ENCODE data around the gene KMT2C. TPM values are rescaled to one million over a fixed set of nuclear protein-coding genes. Genes with fewer than 3 reads are reported as not detected.
"Not testable (repeated sequence)": the region's sequence is repeated elsewhere in the genome, so short reads cannot be mapped to it uniquely, and the experiment has no call there.

The KMT2C gene
- total RNA-seq, 1 donor from 2014 or later: 59.5 TPM

DNA sequence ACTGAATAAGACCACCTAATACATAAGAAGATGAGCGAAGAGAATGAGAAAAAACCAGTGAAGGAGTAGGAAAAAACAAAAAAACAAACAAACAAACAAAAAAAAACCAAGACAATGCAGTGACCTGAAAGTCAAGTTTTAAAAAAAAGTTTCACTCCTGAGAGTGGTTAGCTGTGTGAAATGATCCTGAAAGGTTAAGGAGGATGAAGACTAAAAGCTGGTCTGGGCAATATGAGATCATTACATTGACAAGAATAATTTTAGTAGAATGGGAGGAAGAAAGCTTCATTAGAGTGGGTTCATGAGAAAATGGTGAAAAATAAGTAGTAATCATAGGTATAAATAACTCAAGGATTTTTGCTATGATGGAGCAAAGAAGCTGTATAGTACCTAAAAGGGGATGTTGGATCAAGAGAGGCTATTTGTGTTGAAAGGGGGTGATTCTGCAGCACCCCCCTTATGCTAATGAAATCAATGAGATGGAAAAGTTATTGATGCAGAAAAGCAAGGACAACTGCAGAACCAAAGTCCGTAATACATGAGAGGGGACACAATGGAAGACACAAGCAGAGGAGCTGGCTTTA lies 80.2 kb downstream of the KMT2C start:
- peaks cover 4% of the 10 kb centered on the region for H3K9me3 Mint-ChIP-seq
- DNase-seq (ENCODE audit: low spot score): no peak
- H3K36me3 Mint-ChIP-seq (ENCODE audit: low read depth): peaks cover 36% of the 10 kb centered on the region
- no peak overlapping the region for H3K27ac Mint-ChIP-seq
- H3K4me1 Mint-ChIP-seq (ENCODE audit: low read depth): peaks cover 7% of the 10 kb centered on the region
- no peak overlapping the region for H3K4me3 Mint-ChIP-seq
- H3K27me3 Mint-ChIP-seq (ENCODE audit: insufficient read depth): no peaks in the 10 kb centered on the region
- intact Hi-C loops (cut with micrococcal nuclease): no loop called here

DNA sequence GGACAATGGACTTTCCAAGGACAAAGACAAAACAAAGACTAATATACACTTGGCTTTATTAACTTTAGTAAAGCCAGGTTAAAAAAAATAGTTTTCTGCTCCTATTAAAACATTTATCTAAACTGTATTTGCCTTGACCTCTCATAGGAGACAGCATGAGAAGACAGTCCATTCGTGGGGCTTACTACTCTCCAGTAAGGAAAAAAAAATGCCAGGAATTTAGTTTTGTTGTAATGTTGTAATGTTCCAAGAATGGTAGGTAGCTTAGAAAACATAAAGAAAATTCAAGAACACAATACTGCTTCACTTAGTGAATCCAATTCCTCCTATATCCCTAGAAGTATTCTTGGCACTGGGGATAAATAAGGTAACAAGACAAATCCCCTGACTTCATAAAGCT lies 81.7 kb downstream of the KMT2C start:
- peaks cover 4% of the 10 kb centered on the region for H3K9me3 Mint-ChIP-seq
- H3K27ac Mint-ChIP-seq: no peak overlapping the region
- H3K4me1 Mint-ChIP-seq (ENCODE audit: low read depth): peaks cover 7% of the 10 kb centered on the region
- intact Hi-C loops (cut with micrococcal nuclease): no loop called here
- H3K36me3 Mint-ChIP-seq (ENCODE audit: low read depth): peaks cover 42% of the 10 kb centered on the region
- no peak for DNase-seq (ENCODE audit: low spot score)
- H3K27me3 Mint-ChIP-seq (ENCODE audit: insufficient read depth): no peaks in the 10 kb centered on the region
- H3K4me3 Mint-ChIP-seq: no peak overlapping the region

GRCh38 chr7:152353281-152353680 lies 82.5 kb downstream of the KMT2C start:
- H3K27ac Mint-ChIP-seq; H3K27me3 Mint-ChIP-seq (ENCODE audit: insufficient read depth); H3K4me3 Mint-ChIP-seq; H3K9me3 Mint-ChIP-seq; DNase-seq (ENCODE audit: low spot score); H3K4me1 Mint-ChIP-seq (ENCODE audit: low read depth); intact Hi-C loops (cut with micrococcal nuclease): not testable (repeated sequence)
- peaks cover 49% of the 10 kb centered on the region for H3K36me3 Mint-ChIP-seq (ENCODE audit: low read depth)

- H3K27ac Mint-ChIP-seq; H3K4me1 Mint-ChIP-seq (ENCODE audit: low read depth); intact Hi-C loops (cut with micrococcal nuclease); H3K27me3 Mint-ChIP-seq (ENCODE audit: insufficient read depth); H3K4me3 Mint-ChIP-seq; DNase-seq (ENCODE audit: low spot score): not testable (repeated sequence)
- peaks cover 57% of the 10 kb centered on the region for H3K36me3 Mint-ChIP-seq (ENCODE audit: low read depth)
- H3K9me3 Mint-ChIP-seq: peaks cover 12% of the 10 kb centered on the region
These were observed 84.1 kb downstream of the KMT2C start for GRCh38 chr7:152351747-152352146.

GRCh38 chr7:152351168-152351567 lies 84.6 kb downstream of the KMT2C start:
- DNase-seq (ENCODE audit: low spot score): no peak
- no peaks in the 10 kb centered on the region for H3K27me3 Mint-ChIP-seq (ENCODE audit: insufficient read depth)
- no peak overlapping the region for H3K27ac Mint-ChIP-seq
- peaks cover 59% of the 10 kb centered on the region for H3K36me3 Mint-ChIP-seq (ENCODE audit: low read depth)
- intact Hi-C loops (cut with micrococcal nuclease): no loop called here
- peaks cover 12% of the 10 kb centered on the region for H3K9me3 Mint-ChIP-seq
- H3K4me1 Mint-ChIP-seq (ENCODE audit: low read depth): peaks cover 7% of the 10 kb centered on the region
- no peak overlapping the region for H3K4me3 Mint-ChIP-seq

GRCh38 chr7:152347888-152348287 lies 87.9 kb downstream of the KMT2C start:
- Mint-ChIP-seq H3K4me1 (ENCODE audit: low read depth) (peaks cover 15% of the 10 kb centered on the region), H3K36me3 (ENCODE audit: low read depth) (peaks cover 40% of the 10 kb centered on the region), H3K27me3 (ENCODE audit: insufficient read depth) (no peaks in the 10 kb centered on the region), H3K27ac (no peak overlapping the region), H3K4me3 (no peak overlapping the region), H3K9me3 (peaks cover 12% of the 10 kb centered on the region)
- intact Hi-C loops (cut with micrococcal nuclease): no loop called here
- DNase-seq (ENCODE audit: low spot score): no peak

DNA sequence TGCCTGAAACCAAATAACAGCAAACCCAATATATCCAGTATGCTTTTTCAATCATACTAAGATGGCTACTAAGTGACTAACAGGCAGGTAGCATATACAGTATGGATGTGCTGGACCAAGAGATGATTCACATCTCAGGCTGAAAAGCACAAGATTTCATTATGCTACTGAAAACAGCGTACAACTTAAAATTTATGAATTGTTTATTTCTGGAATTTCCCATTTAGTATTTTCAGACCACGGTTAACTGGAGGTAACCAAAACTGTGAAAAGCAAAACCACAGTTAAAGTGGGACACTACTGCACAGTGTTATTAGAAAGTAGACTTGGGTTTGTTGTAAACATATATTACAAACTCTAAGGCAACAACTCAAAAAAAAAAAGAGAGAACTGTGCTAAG lies 91.5 kb downstream of the KMT2C start:
- peaks cover 19% of the 10 kb centered on the region for H3K36me3 Mint-ChIP-seq (ENCODE audit: low read depth)
- peak overlapping the region; percentile 34 for H3K27ac Mint-ChIP-seq
- no peak overlapping the region for H3K4me3 Mint-ChIP-seq

GRCh38 chr7:152342796-152343195 lies 93.0 kb downstream of the KMT2C start:
- Mint-ChIP-seq H3K27ac (no peak overlapping the region), H3K4me3 (no peak overlapping the region), H3K27me3 (ENCODE audit: insufficient read depth) (no peaks in the 10 kb centered on the region), H3K4me1 (ENCODE audit: low read depth) (peaks cover 15% of the 10 kb centered on the region), H3K36me3 (ENCODE audit: low read depth) (peaks cover 8% of the 10 kb centered on the region), H3K9me3 (peaks cover under 1% of the 10 kb centered on the region)
- intact Hi-C loops (cut with micrococcal nuclease): no loop called here
- no peak for DNase-seq (ENCODE audit: low spot score)

More for the DNA sequence above, 91.5 kb downstream of the KMT2C start:
- intact Hi-C loops (cut with micrococcal nuclease): no loop called here
- H3K9me3 Mint-ChIP-seq: peaks cover 8% of the 10 kb centered on the region
- DNase-seq (ENCODE audit: low spot score): no peak
- H3K4me1 Mint-ChIP-seq (ENCODE audit: low read depth): peaks cover 15% of the 10 kb centered on the region
- H3K27me3 Mint-ChIP-seq (ENCODE audit: insufficient read depth): no peaks in the 10 kb centered on the region

DNA sequence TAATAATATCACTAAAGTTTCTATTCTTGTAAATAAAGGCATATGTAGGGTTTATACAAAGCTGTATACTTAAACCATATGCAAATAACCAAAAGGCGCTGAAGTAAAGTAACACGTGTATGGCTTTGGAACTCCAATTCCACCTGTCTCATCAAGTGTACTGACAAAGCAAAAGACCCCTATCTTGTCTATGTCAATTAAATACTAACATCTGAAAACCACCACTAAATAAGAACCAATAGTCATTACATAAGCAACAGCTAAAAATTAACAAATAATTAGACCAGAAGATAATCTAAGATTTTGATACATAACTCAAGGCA lies 93.9 kb downstream of the KMT2C start:
- Mint-ChIP-seq H3K27me3 (ENCODE audit: insufficient read depth) (no peaks in the 10 kb centered on the region), H3K9me3 (no peaks in the 10 kb centered on the region), H3K4me1 (ENCODE audit: low read depth) (peaks cover 22% of the 10 kb centered on the region), H3K4me3 (no peak overlapping the region), H3K36me3 (ENCODE audit: low read depth) (peaks cover 3% of the 10 kb centered on the region), H3K27ac (no peak overlapping the region)
- intact Hi-C loops (cut with micrococcal nuclease): no loop called here
- DNase-seq (ENCODE audit: low spot score): no peak

GRCh38 chr7:152341039-152341913 lies 94.5 kb downstream of the KMT2C start:
- peaks cover 28% of the 10 kb centered on the region for H3K4me1 Mint-ChIP-seq (ENCODE audit: low read depth)
- H3K27me3 Mint-ChIP-seq (ENCODE audit: insufficient read depth): no peaks in the 10 kb centered on the region
- intact Hi-C loops (cut with micrococcal nuclease): no loop called here
- H3K27ac Mint-ChIP-seq: no peak overlapping the region
- H3K36me3 Mint-ChIP-seq (ENCODE audit: low read depth): no peaks in the 10 kb centered on the region
- no peak for DNase-seq (ENCODE audit: low spot score)
- no peak overlapping the region for H3K4me3 Mint-ChIP-seq
- no peaks in the 10 kb centered on the region for H3K9me3 Mint-ChIP-seq

DNA sequence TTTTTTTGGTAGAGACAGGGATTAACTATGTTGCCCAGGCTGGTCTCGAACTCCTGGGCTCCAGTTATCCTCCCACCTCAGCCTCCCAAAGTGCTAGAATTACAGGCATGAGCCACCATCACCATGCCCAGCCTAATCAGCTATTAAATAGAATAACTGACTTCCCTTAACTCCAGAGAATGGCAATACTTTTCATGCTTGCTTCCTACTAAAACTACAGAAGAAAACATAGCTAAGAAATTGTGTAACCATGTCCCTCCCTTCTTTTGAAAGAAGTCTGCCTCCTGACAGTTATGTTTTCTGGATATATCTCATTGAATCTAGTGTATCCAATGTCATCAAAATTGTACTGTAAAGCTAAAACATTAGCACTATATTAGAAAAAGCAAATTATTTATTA lies 95.6 kb downstream of the KMT2C start:
- Mint-ChIP-seq H3K27ac (no peak overlapping the region), H3K36me3 (ENCODE audit: low read depth) (no peaks in the 10 kb centered on the region), H3K9me3 (no peaks in the 10 kb centered on the region), H3K4me3 (no peak overlapping the region), H3K4me1 (ENCODE audit: low read depth) (peaks cover 38% of the 10 kb centered on the region), H3K27me3 (ENCODE audit: insufficient read depth) (no peaks in the 10 kb centered on the region)
- no peak for DNase-seq (ENCODE audit: low spot score)
- intact Hi-C loops (cut with micrococcal nuclease): no loop called here

DNA sequence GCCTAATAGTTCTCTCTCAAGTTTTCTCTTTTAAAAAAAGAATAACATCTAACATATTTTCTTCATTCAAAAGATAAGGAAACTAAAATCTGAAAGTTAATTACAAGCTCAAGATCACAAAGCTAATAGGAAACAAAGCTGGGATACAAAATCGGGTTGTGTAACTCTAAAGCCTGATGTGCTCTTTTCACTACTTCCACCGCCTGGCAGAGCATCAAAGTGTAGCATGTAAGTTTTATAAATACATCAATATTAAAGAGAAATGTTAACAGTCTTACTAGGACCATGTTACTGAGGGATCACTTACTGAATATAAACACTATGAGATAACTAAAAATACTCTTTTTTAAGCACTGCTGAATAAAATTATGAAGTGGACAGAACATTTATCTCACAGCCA lies 97.2 kb downstream of the KMT2C start:
- Mint-ChIP-seq H3K4me1 (ENCODE audit: low read depth) (peaks cover 28% of the 10 kb centered on the region), H3K27ac (no peak overlapping the region), H3K27me3 (ENCODE audit: insufficient read depth) (no peaks in the 10 kb centered on the region), H3K36me3 (ENCODE audit: low read depth) (no peaks in the 10 kb centered on the region), H3K9me3 (no peaks in the 10 kb centered on the region), H3K4me3 (no peak overlapping the region)
- intact Hi-C loops (cut with micrococcal nuclease): no loop called here
- DNase-seq (ENCODE audit: low spot score): no peak

DNA sequence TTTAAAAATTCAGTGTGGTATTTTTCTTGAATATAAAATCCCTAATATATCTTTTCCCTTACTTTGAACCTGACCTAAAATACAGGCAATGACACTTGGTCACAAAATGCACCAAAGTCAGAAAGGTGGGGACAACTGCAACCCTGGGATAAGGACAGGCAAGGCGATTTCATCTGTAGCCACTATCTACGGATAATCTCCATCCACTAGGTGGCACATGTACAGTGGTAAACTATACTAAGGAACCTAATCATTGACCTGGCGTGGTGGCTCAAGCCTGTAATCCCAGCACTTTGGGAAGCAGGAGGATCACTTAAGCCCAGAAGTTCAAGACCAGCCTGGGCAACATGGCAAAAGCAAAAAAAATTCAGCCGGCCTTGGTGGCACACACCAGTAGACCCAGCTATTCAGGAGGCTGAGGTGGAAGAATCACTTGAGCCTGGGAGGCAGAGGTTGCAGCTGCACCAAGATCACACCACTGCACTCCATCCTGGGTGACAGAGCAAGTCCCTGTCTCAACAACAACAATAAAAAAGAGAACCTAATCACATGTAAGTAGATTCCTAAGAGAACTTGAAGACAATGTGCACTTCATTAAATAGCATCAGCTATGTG lies 98.9 kb downstream of the KMT2C start:
- peaks cover 23% of the 10 kb centered on the region for H3K4me1 Mint-ChIP-seq (ENCODE audit: low read depth)
- intact Hi-C loops (cut with micrococcal nuclease): loop anchor here (1.0 to 2.0 kb wide), 5 partner anchors 20 to 370 kb away; partner anchors contain the start of gene XRCC2
- H3K4me3 Mint-ChIP-seq: peak overlapping the region; percentile 53
- peak; percentile 2 for DNase-seq (ENCODE audit: low spot score)
- H3K27me3 Mint-ChIP-seq (ENCODE audit: insufficient read depth): no peaks in the 10 kb centered on the region
- H3K36me3 Mint-ChIP-seq (ENCODE audit: low read depth): no peaks in the 10 kb centered on the region
- H3K9me3 Mint-ChIP-seq: no peaks in the 10 kb centered on the region
- no peak overlapping the region for H3K27ac Mint-ChIP-seq
